NCI-H2196 (cell line): ENCODE measurements around the gene RIPK4.
"Not testable (repeated sequence)": the region's sequence is repeated elsewhere in the genome, so short reads cannot be mapped to it uniquely, and the experiment has no call there.

Experiments used
- DNase-seq: peaks from one replicate; lab custom pipeline; 2025; ENCODE audit not compliant: unreplicated experiment; lab: John Stamatoyannopoulos, UW

The RIPK4 gene

GRCh38 chr21:41740604-41741252 lies 26.1 kb downstream of the RIPK4 start:
- DNase-seq, result no peak

GRCh38 chr21:41739936-41740335 lies 26.9 kb downstream of the RIPK4 start:
- DNase-seq, result no peak

GRCh38 chr21:41739011-41739410 lies 27.8 kb downstream of the RIPK4 start:
- DNase-seq, result no peak

GRCh38 chr21:41737651-41738324 lies 29.1 kb downstream of the RIPK4 start:
- DNase-seq, result no peak

GRCh38 chr21:41736423-41736822 lies 30.4 kb downstream of the RIPK4 start:
- no peak for DNase-seq

- no peak for DNase-seq
These were observed 32.7 kb downstream of the RIPK4 start for GRCh38 chr21:41733951-41734689.

GRCh38 chr21:41731081-41731480 lies 35.8 kb downstream of the RIPK4 start:
- no peak for DNase-seq

GRCh38 chr21:41730367-41730765 lies 36.5 kb downstream of the RIPK4 start:
- DNase-seq, result no peak

GRCh38 chr21:41729701-41730366 lies 37.0 kb downstream of the RIPK4 start:
- DNase-seq, result no peak

GRCh38 chr21:41727784-41728763 lies 38.8 kb downstream of the RIPK4 start:
- DNase-seq, result no peak

GRCh38 chr21:41726970-41727783 lies 39.7 kb downstream of the RIPK4 start:
- no peak for DNase-seq

- no peak for DNase-seq
These were observed 40.3 kb downstream of the RIPK4 start for GRCh38 chr21:41726630-41726969.

GRCh38 chr21:41726058-41726558 lies 40.7 kb downstream of the RIPK4 start:
- DNase-seq, result no peak

- no peak for DNase-seq
These were observed 41.3 kb downstream of the RIPK4 start for GRCh38 chr21:41725421-41726031.

- not testable (repeated sequence) for DNase-seq
These were observed 43.0 kb downstream of the RIPK4 start for GRCh38 chr21:41723835-41724234.

GRCh38 chr21:41722052-41723018 lies 44.5 kb downstream of the RIPK4 start:
- DNase-seq, result no peak

GRCh38 chr21:41720250-41720649 lies 46.6 kb downstream of the RIPK4 start:
- no peak for DNase-seq

GRCh38 chr21:41719691-41720090 lies 47.2 kb downstream of the RIPK4 start:
- DNase-seq, result no peak
